LNCaP clone FGC (cell line): Measurements from ENCODE around the gene NDST4.

Experiments
- DNase-seq: peaks from one replicate; pipeline ENCODE4 v3.0.0-alpha.2; 2011; ENCODE audit warnings: low read depth
- H3K4me3 ChIP-seq: 2 replicates; pipeline ENCODE4 v1.5.1; 2011; ENCODE audit warnings: mild to moderate bottlenecking, low read depth, low read length, control low read depth
- CTCF ChIP-seq: IDR thresholded peaks from 2 replicates; pipeline ENCODE4 v1.5.1; 2012; ENCODE audit warnings: mild to moderate bottlenecking; ENCODE audit not compliant: control insufficient read depth, insufficient read depth; ENCODE audit errors: extremely low read depth

The NDST4 gene

GRCh38 chr4:114811564-114812301 lies 301.7 kb downstream of the NDST4 start:
- DNase-seq = no peak
- H3K4me3 ChIP-seq = no peak overlapping the region
- TF ChIP-seq CTCF = no peak

- no peak overlapping the region for H3K4me3 ChIP-seq
- peak; percentile 2 for DNase-seq
- TF ChIP-seq CTCF = peak; percentile 93
These were observed 305.5 kb downstream of the NDST4 start for GRCh38 chr4:114807759-114808404.

GRCh38 chr4:114807357-114807756 lies 306.1 kb downstream of the NDST4 start:
- no peak for TF ChIP-seq CTCF
- no peak for DNase-seq
- H3K4me3 ChIP-seq = no peak overlapping the region

GRCh38 chr4:114791976-114792375 lies 321.4 kb downstream of the NDST4 start:
- no peak for TF ChIP-seq CTCF
- no peak for DNase-seq
- no peak overlapping the region for H3K4me3 ChIP-seq

- no peak for DNase-seq
- no peak overlapping the region for H3K4me3 ChIP-seq
- TF ChIP-seq CTCF = no peak
These were observed 327.9 kb downstream of the NDST4 start for GRCh38 chr4:114785570-114785969.

- no peak for TF ChIP-seq CTCF
- H3K4me3 ChIP-seq = no peak overlapping the region
- no peak for DNase-seq
These were observed 330.2 kb downstream of the NDST4 start for GRCh38 chr4:114783215-114783595.
